K562 (cell line): Measurements from ENCODE around the gene HCFC1R1. TPM values are rescaled to one million over a fixed set of nuclear protein-coding genes. Genes with fewer than 3 reads are reported as not detected.

ENCODE experiments used
- ARNT ChIP-seq, 2 experiments: fragments of 450-650 bp; IDR thresholded peaks; 2 replicates each; pipeline ENCODE4 v1.6.1; 2016; ENCODE audit warnings: mild to moderate bottlenecking in 1 of 2
- CAMTA2 ChIP-seq: fragments of 250-450 bp; sonication (Bioruptor Pico); conservative IDR thresholded peaks from 2 replicates; pipeline ENCODE4 v1.5.1; 2022
- GABPB1 ChIP-seq: sonication (generic); formaldehyde crosslinking; IDR thresholded peaks from 2 replicates; pipeline ENCODE4 v1.8.0; 2022; ENCODE audit warnings: mild to moderate bottlenecking, missing genetic modification reagents
- HDGF ChIP-seq: fragments of 450-650 bp; IDR thresholded peaks from 2 replicates; pipeline ENCODE4 v1.6.1; 2016
- JUND ChIP-seq, 2 experiments: IDR thresholded peaks; 2 replicates in 1 of 2; 3 replicates in 1 of 2; pipeline ENCODE4 v1.6.1; 2011; ENCODE audit warnings: borderline replicate concordance in 2 of 2, low read depth in 2 of 2, low read length in 2 of 2, improper control_type of control experiment in 1 of 2, missing biosample characterization in 1 of 2, missing genetic modification characterization in 1 of 2, missing genetic modification reagents in 1 of 2
- NFATC3 ChIP-seq: fragments of 450-650 bp; IDR thresholded peaks from 2 replicates; pipeline ENCODE4 v1.6.1; 2017; ENCODE audit warnings: mild to moderate bottlenecking
- PTBP1 ChIP-seq: fragments of 200-400 bp; formaldehyde crosslinking; IDR thresholded peaks from 2 replicates; pipeline ENCODE4 v1.6.1; 2017; ENCODE audit warnings: low read depth, low read length
- RBM17 ChIP-seq: fragments of 200-400 bp; formaldehyde crosslinking; IDR thresholded peaks from 2 replicates; pipeline ENCODE4 v1.6.1; 2017; ENCODE audit warnings: low read depth, mild to moderate bottlenecking, low read length, borderline replicate concordance
- SP1 ChIP-seq: sonication (generic); formaldehyde crosslinking; IDR thresholded peaks from 2 replicates; pipeline ENCODE4 v1.8.1; 2022; ENCODE audit warnings: mild to moderate bottlenecking, missing genetic modification reagents
- SRSF1 ChIP-seq: fragments of 200-400 bp; formaldehyde crosslinking; IDR thresholded peaks from 2 replicates; pipeline ENCODE4 v1.6.1; 2017; ENCODE audit warnings: mild to moderate bottlenecking, low read depth, low read length, moderate library complexity
- XRCC5 ChIP-seq: fragments of 200-400 bp; formaldehyde crosslinking; IDR thresholded peaks from 2 replicates; pipeline ENCODE4 v1.6.1; 2017; ENCODE audit warnings: low read depth, mild to moderate bottlenecking, low read length
- ZNF143 ChIP-seq: sonication (generic); formaldehyde crosslinking; IDR thresholded peaks from 2 replicates; pipeline ENCODE4 v1.9.0; 2022; ENCODE audit warnings: mild to moderate bottlenecking, missing genetic modification reagents
- ZNF197 ChIP-seq: fragments of 200-800 bp; sonication (Bioruptor generic); IDR thresholded peaks from 2 replicates; pipeline ENCODE4 v1.6.1; 2016; ENCODE audit warnings: low read depth, missing genetic modification characterization, missing compliant biosample characterization
- ZNF780A ChIP-seq: fragments of 250-450 bp; sonication (Bioruptor Pico); IDR thresholded peaks from 2 replicates; pipeline ENCODE4 v1.5.0; 2021; ENCODE audit warnings: mild to moderate bottlenecking
- polyA plus RNA-seq, 8 experiments: library from polyadenylated mRNA; depleted of rRNA in 4 of 8; stranded (reverse) in 5 of 8; unstranded in 3 of 8; fragments of >200 nt; fragmentation: Nextera tagmentation in 2 of 8; fragmentation: Illumina TruSeq in 1 of 8; extraction: Ambion mirVana in 2 of 8; extraction: Trizol in 1 of 8; gene quantifications; 2 replicates each; pipeline versions ENCODE4 v1.2.1 to v1.2.3, GENCODE V29; 2011 to 2014; ENCODE audit warnings: inconsistent platforms in 1 of 8, missing spikeins in 1 of 8
- total RNA-seq, 7 experiments: library from RNA; depleted of rRNA in 6 of 7; stranded (reverse); fragments of >200 nt in 6 of 7; fragmentation: Illumina TruSeq in 2 of 7; extraction: Trizol in 2 of 7; gene quantifications; 2 replicates each; pipeline versions ENCODE4 v1.2.1 to v1.2.3, GENCODE V29; 2011 to 2021; ENCODE audit warnings: low replicate concordance in 1 of 7
- TF ChIP-seq, protein P1 (sequence below): sonication (generic); formaldehyde crosslinking; IDR thresholded peaks from 2 replicates; pipeline ENCODE4 v1.9.0; 2022; ENCODE audit warnings: mild to moderate bottlenecking, missing genetic modification reagents
- TF ChIP-seq, protein P2 (sequence below): sonication (generic); formaldehyde crosslinking; IDR thresholded peaks from 2 replicates; pipeline ENCODE4 v1.8.0; 2022; ENCODE audit warnings: mild to moderate bottlenecking, low read depth, missing genetic modification reagents
- TF ChIP-seq, protein P3 (sequence below): fragments of 450-650 bp; IDR thresholded peaks from 2 replicates; pipeline ENCODE4 v1.6.1; 2017; ENCODE audit warnings: antibody characterized with exemption
- TF ChIP-seq, protein P4 (sequence below): IDR thresholded peaks from 2 replicates; pipeline ENCODE4 v1.6.1; 2016; ENCODE audit warnings: missing genetic modification characterization, missing compliant biosample characterization
- TF ChIP-seq, protein P5 (sequence below): sonication (generic); formaldehyde crosslinking; IDR thresholded peaks from 2 replicates; pipeline ENCODE4 v1.8.0; 2022; ENCODE audit warnings: missing genetic modification reagents, mild to moderate bottlenecking, borderline replicate concordance
- TF ChIP-seq, protein P6 (sequence below): fragments of 250-450 bp; sonication (Bioruptor Pico); IDR thresholded peaks from 2 replicates; pipeline ENCODE4 v1.5.0; 2020; ENCODE audit warnings: mild to moderate bottlenecking

HCFC1R1 gene
- total and polyA plus RNA-seq, 9 of the 15 experiments (the other 6 are each of a cell fraction or from before 2014, with no cell fraction given): 2.2 to 29.0 (median 11.2) TPM

DNA sequence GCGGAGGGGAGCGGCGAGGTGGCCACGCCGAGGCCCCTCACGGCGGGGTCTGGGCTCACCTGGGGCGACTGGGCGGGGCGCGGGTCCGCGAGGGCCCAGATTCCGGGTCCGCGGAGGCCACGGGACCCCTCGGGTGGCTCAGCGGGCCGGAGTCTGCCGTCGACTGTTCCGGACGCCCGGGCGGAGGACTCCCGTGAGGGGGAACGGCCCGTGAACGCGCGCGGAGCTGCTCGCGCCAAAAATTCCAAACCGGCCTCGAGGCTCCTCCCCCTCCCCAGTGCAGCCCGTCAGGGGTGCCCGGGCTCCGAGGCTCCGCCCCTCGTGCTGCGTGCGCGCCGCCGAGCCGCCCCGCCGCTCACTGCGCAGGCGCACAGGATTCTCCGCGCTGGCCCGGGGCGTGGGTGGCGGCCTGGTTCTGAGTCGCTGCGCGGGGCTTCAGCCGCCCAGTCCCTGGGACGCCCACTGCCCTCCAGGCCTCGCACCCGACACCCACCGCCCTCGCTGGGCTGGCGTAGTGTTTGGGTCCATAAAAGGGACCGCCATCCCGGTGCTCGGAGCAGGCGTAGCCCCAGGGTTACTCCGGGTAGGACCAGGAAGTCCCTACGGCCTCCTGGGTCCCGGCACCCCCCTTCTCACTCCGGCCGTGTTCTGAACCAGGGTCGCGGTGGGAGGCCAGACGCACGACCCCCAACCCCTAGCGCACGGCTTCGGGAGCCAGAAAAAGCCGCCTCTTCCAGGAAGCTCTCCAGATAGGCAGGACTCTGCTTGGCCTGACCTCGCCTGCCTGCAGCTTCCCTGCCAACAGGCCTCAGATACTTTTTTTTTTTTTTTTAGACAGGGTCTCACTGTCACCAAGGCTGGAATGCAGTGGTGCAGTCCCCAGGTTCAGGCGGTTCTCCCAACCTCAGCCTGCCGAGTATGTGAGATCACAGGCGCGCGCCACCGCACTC, 43.2 kb downstream of the HCFC1R1 start, which contains the start of gene PKMYT1 (continued):
- TF ChIP-seq, protein P1, sequence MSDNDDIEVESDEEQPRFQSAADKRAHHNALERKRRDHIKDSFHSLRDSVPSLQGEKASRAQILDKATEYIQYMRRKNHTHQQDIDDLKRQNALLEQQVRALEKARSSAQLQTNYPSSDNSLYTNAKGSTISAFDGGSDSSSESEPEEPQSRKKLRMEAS (CRISPR knock-in tag): peak; percentile 72
- TF ChIP-seq NFATC3 (no peak), SP1 (CRISPR knock-in tag) (peak; percentile 43), CAMTA2 (CRISPR knock-in tag) (no peak), ZNF780A (CRISPR knock-in tag) (no peak), ZNF143 (CRISPR knock-in tag) (no peak), RBM17 (no peak), GABPB1 (CRISPR knock-in tag) (peak; percentile 42; the same call in 1 of the 2 replicates), ARNT (IDR thresholded peaks at IDR 0.05) (no peak), SRSF1 (no peak), HDGF (peak; percentile 70; the same call in 1 of the 2 replicates), ZNF197 (CRISPR knock-in tag) (no peak), XRCC5 (no peak), JUND (IDR thresholded peaks at IDR 0.05; ENCODE audit: borderline replicate concordance, low read depth, low read length) (no peak), JUND (tag; IDR thresholded peaks at IDR 0.05; ENCODE audit: borderline replicate concordance, low read depth, low read length) (no peak; the same call in 2 of the 3 replicates), PTBP1 (no peak)
- TF ChIP-seq, protein P2, sequence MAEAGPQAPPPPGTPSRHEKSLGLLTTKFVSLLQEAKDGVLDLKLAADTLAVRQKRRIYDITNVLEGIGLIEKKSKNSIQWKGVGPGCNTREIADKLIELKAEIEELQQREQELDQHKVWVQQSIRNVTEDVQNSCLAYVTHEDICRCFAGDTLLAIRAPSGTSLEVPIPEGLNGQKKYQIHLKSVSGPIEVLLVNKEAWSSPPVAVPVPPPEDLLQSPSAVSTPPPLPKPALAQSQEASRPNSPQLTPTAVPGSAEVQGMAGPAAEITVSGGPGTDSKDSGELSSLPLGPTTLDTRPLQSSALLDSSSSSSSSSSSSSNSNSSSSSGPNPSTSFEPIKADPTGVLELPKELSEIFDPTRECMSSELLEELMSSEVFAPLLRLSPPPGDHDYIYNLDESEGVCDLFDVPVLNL (CRISPR knock-in tag): peak; percentile 62; the same call in 1 of the 2 replicates
- TF ChIP-seq, protein P3, sequence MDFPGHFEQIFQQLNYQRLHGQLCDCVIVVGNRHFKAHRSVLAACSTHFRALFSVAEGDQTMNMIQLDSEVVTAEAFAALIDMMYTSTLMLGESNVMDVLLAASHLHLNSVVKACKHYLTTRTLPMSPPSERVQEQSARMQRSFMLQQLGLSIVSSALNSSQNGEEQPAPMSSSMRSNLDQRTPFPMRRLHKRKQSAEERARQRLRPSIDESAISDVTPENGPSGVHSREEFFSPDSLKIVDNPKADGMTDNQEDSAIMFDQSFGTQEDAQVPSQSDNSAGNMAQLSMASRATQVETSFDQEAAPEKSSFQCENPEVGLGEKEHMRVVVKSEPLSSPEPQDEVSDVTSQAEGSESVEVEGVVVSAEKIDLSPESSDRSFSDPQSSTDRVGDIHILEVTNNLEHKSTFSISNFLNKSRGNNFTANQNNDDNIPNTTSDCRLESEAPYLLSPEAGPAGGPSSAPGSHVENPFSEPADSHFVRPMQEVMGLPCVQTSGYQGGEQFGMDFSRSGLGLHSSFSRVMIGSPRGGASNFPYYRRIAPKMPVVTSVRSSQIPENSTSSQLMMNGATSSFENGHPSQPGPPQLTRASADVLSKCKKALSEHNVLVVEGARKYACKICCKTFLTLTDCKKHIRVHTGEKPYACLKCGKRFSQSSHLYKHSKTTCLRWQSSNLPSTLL: no peak
- TF ChIP-seq, protein P4, sequence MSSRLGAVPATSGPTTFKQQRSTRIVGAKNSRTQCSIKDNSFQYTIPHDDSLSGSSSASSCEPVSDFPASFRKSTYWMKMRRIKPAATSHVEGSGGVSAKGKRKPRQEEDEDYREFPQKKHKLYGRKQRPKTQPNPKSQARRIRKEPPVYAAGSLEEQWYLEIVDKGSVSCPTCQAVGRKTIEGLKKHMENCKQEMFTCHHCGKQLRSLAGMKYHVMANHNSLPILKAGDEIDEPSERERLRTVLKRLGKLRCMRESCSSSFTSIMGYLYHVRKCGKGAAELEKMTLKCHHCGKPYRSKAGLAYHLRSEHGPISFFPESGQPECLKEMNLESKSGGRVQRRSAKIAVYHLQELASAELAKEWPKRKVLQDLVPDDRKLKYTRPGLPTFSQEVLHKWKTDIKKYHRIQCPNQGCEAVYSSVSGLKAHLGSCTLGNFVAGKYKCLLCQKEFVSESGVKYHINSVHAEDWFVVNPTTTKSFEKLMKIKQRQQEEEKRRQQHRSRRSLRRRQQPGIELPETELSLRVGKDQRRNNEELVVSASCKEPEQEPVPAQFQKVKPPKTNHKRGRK (tag): no peak
- TF ChIP-seq, protein P5, sequence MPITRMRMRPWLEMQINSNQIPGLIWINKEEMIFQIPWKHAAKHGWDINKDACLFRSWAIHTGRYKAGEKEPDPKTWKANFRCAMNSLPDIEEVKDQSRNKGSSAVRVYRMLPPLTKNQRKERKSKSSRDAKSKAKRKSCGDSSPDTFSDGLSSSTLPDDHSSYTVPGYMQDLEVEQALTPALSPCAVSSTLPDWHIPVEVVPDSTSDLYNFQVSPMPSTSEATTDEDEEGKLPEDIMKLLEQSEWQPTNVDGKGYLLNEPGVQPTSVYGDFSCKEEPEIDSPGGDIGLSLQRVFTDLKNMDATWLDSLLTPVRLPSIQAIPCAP: peak; percentile 44; the same call in 1 of the 2 replicates
- TF ChIP-seq, protein P6, sequence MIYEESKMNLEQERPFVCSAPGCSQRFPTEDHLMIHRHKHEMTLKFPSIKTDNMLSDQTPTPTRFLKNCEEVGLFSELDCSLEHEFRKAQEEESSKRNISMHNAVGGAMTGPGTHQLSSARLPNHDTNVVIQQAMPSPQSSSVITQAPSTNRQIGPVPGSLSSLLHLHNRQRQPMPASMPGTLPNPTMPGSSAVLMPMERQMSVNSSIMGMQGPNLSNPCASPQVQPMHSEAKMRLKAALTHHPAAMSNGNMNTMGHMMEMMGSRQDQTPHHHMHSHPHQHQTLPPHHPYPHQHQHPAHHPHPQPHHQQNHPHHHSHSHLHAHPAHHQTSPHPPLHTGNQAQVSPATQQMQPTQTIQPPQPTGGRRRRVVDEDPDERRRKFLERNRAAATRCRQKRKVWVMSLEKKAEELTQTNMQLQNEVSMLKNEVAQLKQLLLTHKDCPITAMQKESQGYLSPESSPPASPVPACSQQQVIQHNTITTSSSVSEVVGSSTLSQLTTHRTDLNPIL (CRISPR knock-in tag): no peak
